KG1 (cell line): ENCODE results near the gene PHYHD1.

Experiments
- DNase-seq: peaks from one replicate; lab custom pipeline; 2025; lab: John Stamatoyannopoulos, UW

Gene PHYHD1

DNA sequence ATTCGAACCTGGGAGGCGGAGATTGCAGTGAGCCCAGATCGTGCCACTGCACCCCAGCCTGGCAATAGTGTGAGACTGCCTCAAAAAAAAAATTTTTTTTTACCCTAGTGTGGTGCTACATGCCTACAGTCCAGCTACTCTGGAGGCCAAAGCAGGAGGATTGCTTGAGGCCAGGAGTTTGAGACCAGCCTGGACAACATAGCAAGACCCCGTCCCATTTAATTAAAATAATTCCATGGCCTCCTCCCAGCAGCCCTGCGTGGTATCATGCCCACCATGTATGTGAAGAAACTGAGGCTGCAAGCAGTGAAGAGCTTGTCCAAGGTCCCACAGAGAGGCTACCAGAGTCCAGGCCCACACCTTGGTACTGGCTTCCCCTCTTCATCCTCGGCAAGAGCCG is 19.4 kb upstream of the PHYHD1 start:
- DNase-seq = no peak

- DNase-seq = no peak
These were observed 19.0 kb upstream of the PHYHD1 start for GRCh38 chr9:128901822-128902221.

DNA sequence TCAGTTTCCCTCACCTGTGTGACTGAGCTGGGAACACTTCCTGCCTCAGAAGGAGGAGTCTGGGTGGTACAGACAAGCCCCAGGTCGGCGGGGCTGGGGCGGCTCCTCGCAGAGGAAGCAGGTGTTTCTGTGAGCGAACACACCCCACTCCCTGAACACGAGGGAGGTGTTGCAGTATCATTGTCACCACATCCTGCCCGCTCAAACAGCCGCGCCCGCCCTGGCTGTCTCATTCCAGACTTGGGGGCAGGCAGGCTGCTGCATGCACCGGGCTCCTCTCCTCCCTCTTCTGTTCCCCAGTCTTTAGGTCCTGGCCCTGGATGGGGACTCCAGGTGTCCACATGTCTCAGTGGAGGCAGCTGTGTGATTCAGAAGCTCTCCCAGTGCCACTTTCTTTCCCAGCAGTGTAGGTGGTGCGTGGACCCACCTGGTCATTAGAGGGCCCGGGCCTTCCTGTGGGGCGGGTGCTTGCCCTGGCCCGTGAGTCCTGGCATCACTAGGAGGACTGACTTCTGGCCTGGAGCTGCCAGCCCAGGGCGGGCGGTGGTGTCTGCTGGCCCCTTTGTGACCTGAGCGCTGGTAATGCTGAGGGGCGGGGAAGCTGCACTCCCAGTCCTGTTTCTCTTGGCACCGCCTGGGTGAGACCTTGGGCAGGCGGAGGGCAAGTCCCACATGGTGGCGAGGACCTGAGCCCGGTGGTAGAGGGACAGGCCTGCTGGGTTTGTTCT is 18.3 kb upstream of the PHYHD1 start:
- DNase-seq = peak; percentile 46

GRCh38 chr9:128903079-128903461 is 17.7 kb upstream of the PHYHD1 start:
- DNase-seq = no peak

GRCh38 chr9:128903871-128904620 is 16.7 kb upstream of the PHYHD1 start:
- DNase-seq = no peak

GRCh38 chr9:128905964-128906363 is 14.8 kb upstream of the PHYHD1 start:
- DNase-seq = no peak

GRCh38 chr9:128906741-128907140 is 14.0 kb upstream of the PHYHD1 start:
- DNase-seq = no peak

DNA sequence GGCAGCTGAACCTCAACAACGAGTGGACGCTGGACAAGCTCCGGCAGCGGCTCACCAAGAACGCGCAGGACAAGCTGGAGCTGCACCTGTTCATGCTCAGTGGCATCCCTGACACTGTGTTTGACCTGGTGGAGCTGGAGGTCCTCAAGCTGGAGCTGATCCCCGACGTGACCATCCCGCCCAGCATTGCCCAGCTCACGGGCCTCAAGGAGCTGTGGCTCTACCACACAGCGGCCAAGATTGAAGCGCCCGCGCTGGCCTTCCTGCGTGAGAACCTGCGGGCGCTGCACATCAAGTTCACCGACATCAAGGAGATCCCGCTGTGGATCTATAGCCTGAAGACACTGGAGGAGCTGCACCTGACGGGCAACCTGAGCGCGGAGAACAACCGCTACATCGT is 12.4 kb upstream of the PHYHD1 start:
- no peak for DNase-seq

- no peak for DNase-seq
These were observed 10.9 kb upstream of the PHYHD1 start for GRCh38 chr9:128909859-128910258.

GRCh38 chr9:128910906-128911305 is 9.9 kb upstream of the PHYHD1 start:
- DNase-seq = no peak

GRCh38 chr9:128911529-128912035 is 9.2 kb upstream of the PHYHD1 start:
- no peak for DNase-seq

- DNase-seq = no peak
These were observed 8.4 kb upstream of the PHYHD1 start for GRCh38 chr9:128912270-128912853.

GRCh38 chr9:128913048-128913900 is 7.5 kb upstream of the PHYHD1 start:
- DNase-seq = no peak

DNA sequence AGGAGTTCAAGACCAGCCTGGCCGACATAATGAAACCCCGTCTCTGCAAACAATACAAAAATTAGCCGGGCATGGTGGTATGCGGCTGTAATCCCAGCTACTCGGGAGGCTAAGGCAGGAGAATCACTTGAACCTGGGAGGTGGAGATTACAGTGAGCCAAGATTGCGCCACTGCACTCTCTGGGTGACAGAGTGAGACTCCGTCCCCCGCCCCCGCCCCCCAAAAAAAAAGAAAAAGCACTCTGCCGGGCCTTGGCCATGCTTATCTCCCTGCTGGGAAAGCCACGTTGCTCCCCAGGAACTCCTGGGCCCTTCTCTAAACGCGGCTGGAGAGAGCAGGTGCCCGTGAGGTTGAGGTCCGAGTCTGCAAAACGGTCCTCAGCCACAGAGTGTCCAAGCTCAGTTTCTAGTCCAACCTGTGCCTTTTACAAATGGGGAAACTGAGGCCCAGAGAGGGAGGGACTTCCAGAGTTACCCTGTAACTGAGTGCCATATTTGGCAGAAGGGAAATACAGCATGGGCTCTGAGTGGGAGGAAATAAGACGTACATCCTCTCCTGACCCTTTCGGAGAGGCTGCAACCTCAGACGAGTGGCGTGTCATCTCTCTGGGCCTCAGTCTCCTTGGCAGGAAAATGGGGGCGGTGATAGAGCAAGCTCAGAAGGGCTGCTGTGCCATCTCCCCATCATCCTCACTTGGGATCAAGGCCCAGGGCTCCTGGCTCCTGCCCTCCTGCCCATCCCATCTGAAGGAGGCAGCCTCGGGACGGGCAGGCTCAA is 6.6 kb upstream of the PHYHD1 start:
- DNase-seq = no peak

- no peak for DNase-seq
These were observed 4.6 kb upstream of the PHYHD1 start for GRCh38 chr9:128916204-128916603.

GRCh38 chr9:128916745-128917144 is 4.0 kb upstream of the PHYHD1 start:
- no peak for DNase-seq

GRCh38 chr9:128917151-128917849 is 3.5 kb upstream of the PHYHD1 start:
- no peak for DNase-seq

DNA sequence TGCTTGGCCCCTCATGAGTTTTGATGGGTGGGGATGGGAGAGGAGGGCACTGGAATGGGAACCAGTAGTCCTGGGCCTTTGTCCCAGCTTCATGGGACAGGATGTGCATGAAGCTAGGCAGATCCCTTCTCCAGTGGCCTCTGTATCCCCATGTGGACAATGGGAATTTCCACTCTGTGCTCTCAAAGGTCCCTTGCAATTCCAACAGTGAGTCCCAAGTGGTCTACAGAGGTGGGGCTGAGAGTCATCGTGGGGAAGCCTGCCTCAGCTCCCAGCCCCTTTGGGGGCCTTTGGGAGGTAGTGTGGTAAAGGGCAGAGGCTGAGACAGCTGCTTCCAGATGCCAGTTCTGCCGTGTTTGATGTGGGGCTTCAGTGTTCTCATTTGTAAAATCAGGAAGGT is 1.9 kb upstream of the PHYHD1 start:
- DNase-seq = no peak

GRCh38 chr9:128919402-128920089 is 1.2 kb upstream of the PHYHD1 start:
- no peak for DNase-seq
